SK-N-SH (cell line): ENCODE measurements around the gene ATP5F1D. TPM values are rescaled to one million over a fixed set of nuclear protein-coding genes. Genes with fewer than 3 reads are reported as not detected.

Experiments used
- CTCF ChIA-PET: fragments of 300-600, 350-600 bp; formaldehyde crosslinking; extraction: SDS; loops from one replicate; lab custom pipeline; 2021; lab: Yijun Ruan, JAX
- POLR2A ChIA-PET: fragments of 350-600 bp; sonication (Branson Sonifier 250); formaldehyde crosslinking; extraction: SDS; loops from one replicate; lab custom pipeline; 2020; ENCODE audit warnings: antibody characterized with exemption, inconsistent platforms; lab: Yijun Ruan, JAX
- DNase-seq: peaks from one replicate; pipeline ENCODE4 v3.0.0; 2012
- H2AFZ ChIP-seq: fragments of 200-600 bp; sonication (generic); 2 replicates; pipeline ENCODE4 v1.8.1; 2016; ENCODE audit warnings: antibody characterized with exemption, mild to moderate bottlenecking, low read depth
- H3F3A ChIP-seq: fragments of 200-600 bp; sonication (generic); replicated peaks from 2 replicates; pipeline ENCODE3; 2016; ENCODE audit warnings: antibody characterized with exemption, mild to moderate bottlenecking; ENCODE audit not compliant: insufficient read depth
- H3K27ac ChIP-seq, 2 experiments: fragments of 200-500 bp in 1 of 2; fragments of 200-600 bp in 1 of 2; sonication (Bioruptor generic) in 1 of 2; sonication (generic), shearing (Covaris generic) in 1 of 2; 2 replicates each; pipeline versions ENCODE4 v1.5.1 to v1.6.1; 2014 to 2016; ENCODE audit warnings: low read depth in 2 of 2, inconsistent platforms in 1 of 2, low read length in 1 of 2, mild to moderate bottlenecking in 1 of 2, mixed read lengths in 1 of 2
- H3K27me3 ChIP-seq: fragments of 200-600 bp; sonication (generic), shearing (Covaris generic); 2 replicates; pipeline ENCODE4 v1.6.1; 2016; ENCODE audit warnings: mixed run types; ENCODE audit not compliant: insufficient read depth
- H3K36me3 ChIP-seq, 2 experiments: fragments of 200-500 bp in 1 of 2; fragments of 200-600 bp in 1 of 2; sonication (Bioruptor generic) in 1 of 2; sonication (generic) in 1 of 2; replicated peaks in 1 of 2; 2 replicates each; pipeline versions ENCODE3 to v1.5.1; 2014 to 2016; ENCODE audit warnings: low read length in 1 of 2, mild to moderate bottlenecking in 1 of 2; ENCODE audit not compliant: insufficient read depth in 2 of 2, control insufficient read depth in 1 of 2
- H3K4me1 ChIP-seq, 2 experiments: fragments of 200-500 bp in 1 of 2; fragments of 200-600 bp in 1 of 2; sonication (Bioruptor generic) in 1 of 2; sonication (generic), shearing (Covaris generic) in 1 of 2; 2 replicates each; pipeline versions ENCODE4 v1.5.1 to v1.6.1; 2014 to 2016; ENCODE audit warnings: low read depth in 1 of 2, low read length in 1 of 2, mixed run types in 1 of 2; ENCODE audit not compliant: insufficient read depth in 2 of 2, control insufficient read depth in 1 of 2
- H3K4me2 ChIP-seq: fragments of 200-600 bp; sonication (generic), shearing (Covaris generic); 2 replicates; pipeline ENCODE4 v1.6.1; 2017; ENCODE audit warnings: mixed run types
- H3K4me3 ChIP-seq, 2 experiments: fragments of 200-500 bp in 1 of 2; fragments of 200-600 bp in 1 of 2; sonication (Bioruptor generic) in 1 of 2; sonication (generic), shearing (Covaris generic) in 1 of 2; 2 replicates each; pipeline versions ENCODE4 v1.5.1 to v1.8.1; 2014 to 2016; ENCODE audit warnings: low read depth in 2 of 2, inconsistent platforms in 1 of 2, low read length in 1 of 2, mild to moderate bottlenecking in 1 of 2, mixed read lengths in 1 of 2, moderate library complexity in 1 of 2
- H3K79me2 ChIP-seq: fragments of 200-600 bp; sonication (generic); 2 replicates; pipeline ENCODE4 v1.8.1; 2017; ENCODE audit warnings: mild to moderate bottlenecking; ENCODE audit not compliant: insufficient read depth
- H3K9ac ChIP-seq: fragments of 200-600 bp; sonication (generic); 2 replicates; pipeline ENCODE4 v1.6.1; 2017; ENCODE audit warnings: mixed run types
- H3K9me2 ChIP-seq: fragments of 200-600 bp; sonication (generic); 2 replicates; pipeline ENCODE4 v1.6.1; 2017; ENCODE audit warnings: mixed run types
- H3K9me3 ChIP-seq: fragments of 200-600 bp; sonication (generic); 2 replicates; pipeline ENCODE4 v1.6.1; 2017; ENCODE audit warnings: mixed run types, mild to moderate bottlenecking, moderate library complexity
- H4K20me1 ChIP-seq: fragments of 200-600 bp; sonication (generic); 2 replicates; pipeline ENCODE4 v1.6.1; 2017; ENCODE audit warnings: mild to moderate bottlenecking, mixed run types; ENCODE audit not compliant: insufficient read depth
- CHD2 ChIP-seq: fragments of 150-350 bp; IDR thresholded peaks from 2 replicates; pipeline ENCODE4 v1.6.1; 2018; ENCODE audit warnings: low read length; ENCODE audit not compliant: partially characterized antibody
- CTCF ChIP-seq: fragments of 200-600 bp; sonication (generic); IDR thresholded peaks from 2 replicates; pipeline ENCODE4 v1.6.1; 2017; ENCODE audit warnings: antibody characterized with exemption, mild to moderate bottlenecking, moderate library complexity
- ELF1 ChIP-seq: IDR thresholded peaks from 2 replicates; pipeline ENCODE4 v1.4.0; 2012
- EP300 ChIP-seq, 2 experiments: IDR thresholded peaks; 2 replicates each; pipeline versions ENCODE4 v1.4.0 to v1.6.1; 2012; ENCODE audit warnings: borderline replicate concordance in 1 of 2, low read depth in 1 of 2, low read length in 1 of 2
- FOSL2 ChIP-seq: IDR thresholded peaks from 2 replicates; pipeline ENCODE4 v1.4.0; 2012; ENCODE audit warnings: low read depth, mild to moderate bottlenecking, moderate library complexity, borderline replicate concordance
- FOXM1 ChIP-seq: IDR thresholded peaks from 2 replicates; pipeline ENCODE4 v1.4.0; 2012; ENCODE audit warnings: low read depth, mild to moderate bottlenecking
- IRF3 ChIP-seq: fragments of 150-350 bp; IDR thresholded peaks from 2 replicates; pipeline ENCODE4 v1.6.1; 2016; ENCODE audit warnings: mild to moderate bottlenecking, low read depth, low read length
- MAX ChIP-seq: IDR thresholded peaks from 2 replicates; pipeline ENCODE4 v1.4.0; 2012; ENCODE audit warnings: low read depth
- MEF2A ChIP-seq: IDR thresholded peaks from 2 replicates; pipeline ENCODE4 v1.4.0; 2012; ENCODE audit warnings: low read depth, borderline replicate concordance
- MXI1 ChIP-seq: IDR thresholded peaks from 2 replicates; pipeline ENCODE4 v1.6.1; 2012; ENCODE audit warnings: mild to moderate bottlenecking, low read depth, low read length, improper control_type of control experiment
- NFIC ChIP-seq: IDR thresholded peaks from 2 replicates; pipeline ENCODE4 v1.4.0; 2012; ENCODE audit warnings: borderline replicate concordance
- PBX3 ChIP-seq: IDR thresholded peaks from 2 replicates; pipeline ENCODE4; 2012
- POLR2AphosphoS5 ChIP-seq: IDR thresholded peaks from 2 replicates; pipeline ENCODE4 v1.6.1; 2012; ENCODE audit warnings: low read depth, low read length
- RAD21 ChIP-seq: IDR thresholded peaks from 2 replicates; pipeline ENCODE4 v1.6.1; 2012; ENCODE audit warnings: mild to moderate bottlenecking, low read length
- REST ChIP-seq: IDR thresholded peaks from 2 replicates; pipeline ENCODE4 v1.6.1; 2012; ENCODE audit warnings: mild to moderate bottlenecking, low read depth, low read length, moderate library complexity
- RFX5 ChIP-seq: IDR thresholded peaks from 2 replicates; pipeline ENCODE4 v1.6.1; 2012; ENCODE audit warnings: mild to moderate bottlenecking, improper control_type of control experiment, low read length
- SIN3A ChIP-seq: IDR thresholded peaks from 2 replicates; pipeline ENCODE4 v1.6.1; 2012; ENCODE audit warnings: low read depth, mild to moderate bottlenecking, low read length, moderate library complexity, borderline replicate concordance
- TAF1 ChIP-seq: IDR thresholded peaks from 2 replicates; pipeline ENCODE4 v1.6.1; 2012; ENCODE audit warnings: low read depth, mild to moderate bottlenecking, low read length, moderate library complexity, borderline replicate concordance
- TCF12 ChIP-seq: IDR thresholded peaks from 2 replicates; pipeline ENCODE4 v1.4.0; 2012
- USF2 ChIP-seq: fragments of 150-350 bp; IDR thresholded peaks from 2 replicates; pipeline ENCODE4 v1.6.1; 2017; ENCODE audit warnings: antibody characterized with exemption, low read length, low read depth, borderline replicate concordance
- WGBS: methylation state at CpG from one replicate; pipeline ENCODE4 v1.1.6; 2017; ENCODE audit warnings: low lambda C conversion rate; 5-methylcytosine and 5-hydroxymethylcytosine counted together
- polyA plus RNA-seq, 3 experiments: library from polyadenylated mRNA; depleted of rRNA; stranded (reverse); fragments of >200 nt; gene quantifications; 2 replicates each; pipeline ENCODE4 v1.2.3, GENCODE V29; 2012

The ATP5F1D gene
- polyA plus RNA-seq, 1 of the 3 experiments (the other 2 are of a cell fraction): 226 TPM

GRCh38 chr19:1248139-1248785, 6.7 kb downstream of the ATP5F1D start, which contains the start of gene MIDN:
Gene MIDN (plus strand): TSS chr19:1248583. CDS start chr19:1250297, 1,714 bp downstream.
- Histone ChIP-seq H3K4me1 (peaks cover 14 to 36% of the 10 kb centered on the region in 2 experiments; a peak in 3 of 4 replicates), H3K9ac (peak within 1 kb of the TSS; percentile 96), H2AFZ (no peak within 1 kb of the TSS), H3K36me3 (peaks cover under 1 to 8% of the 10 kb centered on the region in 2 experiments), H3F3A (peaks cover 39% of the 10 kb centered on the region), H3K9me2 (no peaks in the 10 kb centered on the region), H3K27me3 (no peaks in the 10 kb centered on the region), H3K4me2 (peak within 1 kb of the TSS; percentile 84; the same call in 1 of the 2 replicates), H4K20me1 (peaks cover 19% of the 10 kb centered on the region; the same call in 1 of the 2 replicates), H3K79me2 (peaks cover 49% of the 10 kb centered on the region), H3K27ac (peak within 1 kb of the TSS; percentile 95 to 96), H3K4me3 (peak within 1 kb of the TSS; percentile 72 to 88), H3K9me3 (no peaks in the 10 kb centered on the region)
- CTCF ChIA-PET: interaction anchor here (1.0 to 2.5 kb wide), 6 partner anchors 11 to 31 kb away, joined by 3 to 22 read pairs (median 6); partner anchors contain the start of gene CIRBP
- POLR2A ChIA-PET: interaction anchor here (0.6 to 1.5 kb wide), 4 partner anchors 12 to 25 kb away, joined by 4 to 23 read pairs (median 7); partner anchors contain the start of gene CIRBP
- peak; percentile 87 for DNase-seq
- WGBS: 0% methylated on average over 23 of the region's 60 CpGs
- TF ChIP-seq CTCF (peak; percentile 54), SIN3A (peak; percentile 74), CHD2 (no peak), TCF12 (peak; percentile 46; the same call in 1 of the 2 replicates), MEF2A (no peak), PBX3 (peak; percentile 30; the same call in 1 of the 2 replicates), ELF1 (peak; percentile 10; the same call in 1 of the 2 replicates), NFIC (peak; percentile 4; the same call in 1 of the 2 replicates), FOSL2 (peak; percentile 55; the same call in 1 of the 2 replicates), MXI1 (0 out of 2 replicates have a peak, but pooled peaks have one; percentile 12), IRF3 (no peak), TAF1 (peak; percentile 81; the same call in 1 of the 2 replicates), REST (peak; percentile 57; the same call in 1 of the 2 replicates), MAX (0 out of 2 replicates have a peak, but pooled peaks have one; percentile 12), RFX5 (no peak), USF2 (no peak), POLR2AphosphoS5 (peak; percentile 99), FOXM1 (no peak), EP300 (IDR thresholded peaks at IDR 0.05; ENCODE audit: borderline replicate concordance in 1 of 2, low read depth in 1 of 2, low read length in 1 of 2) (peak in 1 of 2 experiments; percentile 22; a peak in 1 of 4 replicates), RAD21 (no peak)
